AG20443 (cell line): ENCODE measurements around the gene GLUL.

Experiments used
- DNase-seq: peaks from one replicate; pipeline ENCODE4 v3.0.0; 2012; ENCODE audit warnings: low spot score, mixed read lengths

Gene GLUL

DNA sequence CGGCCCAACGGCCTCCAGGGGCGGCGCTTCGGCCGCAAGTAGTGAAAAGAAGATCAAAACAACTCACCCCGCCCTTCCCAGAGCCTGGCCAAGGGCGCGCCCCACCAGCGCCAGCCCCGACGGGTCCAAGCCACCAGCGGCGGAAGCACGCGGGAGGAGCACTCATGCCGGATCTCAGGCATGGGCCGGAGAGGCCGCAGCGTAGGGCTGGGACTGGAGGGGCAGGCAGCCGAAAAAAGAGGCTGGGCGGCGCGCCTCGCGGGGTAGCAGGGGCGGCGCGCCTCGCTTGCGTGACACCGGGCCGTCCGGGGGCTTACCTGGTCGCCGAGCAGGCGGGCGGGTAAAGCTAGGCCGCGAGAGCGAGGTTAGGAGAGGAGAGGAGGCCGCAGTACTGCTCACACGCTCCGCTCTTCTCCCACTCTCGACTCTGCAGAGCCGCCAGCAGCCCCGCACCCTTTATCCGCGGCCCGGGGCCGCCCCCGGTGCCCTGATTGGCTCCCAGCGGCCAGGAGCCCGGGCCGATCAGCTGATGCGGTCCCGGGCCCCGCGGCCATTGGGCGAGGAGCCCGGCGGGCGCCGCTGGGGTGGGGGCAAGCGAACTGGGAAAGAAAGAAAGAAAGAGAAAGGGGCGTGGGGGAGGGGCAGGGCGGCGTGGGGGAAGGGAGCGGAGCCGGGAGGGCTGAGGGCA is at the start of gene GLUL:
Gene GLUL (minus strand): TSS at position 429 of the 688 bp plus-strand sequence. CDS start 3,053 bp downstream, outside the sequence.
- peak; percentile 96 for DNase-seq

DNA sequence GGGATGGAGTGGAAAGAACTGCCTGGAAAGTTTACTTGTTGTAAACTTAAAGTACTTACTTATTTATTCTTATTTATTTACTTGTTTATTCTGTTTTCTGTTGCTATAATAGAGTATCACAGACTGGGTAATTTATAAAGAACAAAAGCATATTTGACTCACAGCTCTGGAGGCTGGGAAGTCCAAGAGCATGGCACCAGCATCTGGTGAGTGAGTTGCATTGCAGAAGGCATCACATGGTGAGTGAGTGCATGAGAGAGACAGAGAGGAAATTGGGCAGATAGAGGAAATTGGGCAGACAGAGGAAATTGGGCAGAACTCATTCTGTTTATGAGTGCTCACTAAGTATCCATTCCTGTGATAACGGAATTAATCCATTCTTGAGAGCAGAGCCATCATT is 46.7 kb upstream of the GLUL start:
- DNase-seq = no peak

DNA sequence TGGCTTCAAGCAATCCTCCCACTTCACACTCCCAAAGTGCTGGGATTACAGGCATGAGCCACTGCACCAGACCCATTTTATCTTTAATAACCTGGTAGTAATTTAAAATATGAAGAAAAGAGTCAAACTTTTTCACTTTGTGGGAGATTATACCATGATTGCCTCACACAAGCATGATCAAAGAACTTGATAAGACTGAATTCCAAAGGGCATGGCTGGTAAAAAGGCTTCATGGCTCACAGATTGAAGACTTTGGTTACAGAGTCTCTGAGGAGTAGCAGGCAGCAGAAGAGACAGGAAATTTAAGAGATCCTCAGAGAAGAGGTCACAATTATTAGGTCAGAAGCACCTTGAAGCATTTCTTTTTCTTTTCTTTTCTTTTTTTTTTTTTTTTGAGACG is 42.0 kb upstream of the GLUL start:
- DNase-seq = no peak

DNA sequence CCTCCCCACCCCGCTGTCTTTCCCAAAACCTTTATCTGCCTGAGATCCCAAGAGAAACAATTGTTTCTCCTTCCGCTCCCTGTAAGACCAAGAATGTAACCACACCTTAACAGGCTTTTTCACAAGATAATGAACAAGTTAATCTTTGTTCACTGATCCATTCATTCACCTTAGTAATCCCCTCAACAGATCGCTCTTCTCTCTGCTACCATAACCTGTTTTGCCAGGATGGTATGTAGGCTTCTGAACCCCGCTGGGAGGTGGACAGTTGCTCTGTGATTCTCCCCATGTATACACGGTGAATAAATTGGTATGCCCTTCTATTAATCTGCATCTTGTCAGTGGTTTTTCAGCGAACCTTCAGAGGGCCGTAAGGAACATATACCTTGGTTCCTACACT is 39.7 kb upstream of the GLUL start:
- no peak for DNase-seq

DNA sequence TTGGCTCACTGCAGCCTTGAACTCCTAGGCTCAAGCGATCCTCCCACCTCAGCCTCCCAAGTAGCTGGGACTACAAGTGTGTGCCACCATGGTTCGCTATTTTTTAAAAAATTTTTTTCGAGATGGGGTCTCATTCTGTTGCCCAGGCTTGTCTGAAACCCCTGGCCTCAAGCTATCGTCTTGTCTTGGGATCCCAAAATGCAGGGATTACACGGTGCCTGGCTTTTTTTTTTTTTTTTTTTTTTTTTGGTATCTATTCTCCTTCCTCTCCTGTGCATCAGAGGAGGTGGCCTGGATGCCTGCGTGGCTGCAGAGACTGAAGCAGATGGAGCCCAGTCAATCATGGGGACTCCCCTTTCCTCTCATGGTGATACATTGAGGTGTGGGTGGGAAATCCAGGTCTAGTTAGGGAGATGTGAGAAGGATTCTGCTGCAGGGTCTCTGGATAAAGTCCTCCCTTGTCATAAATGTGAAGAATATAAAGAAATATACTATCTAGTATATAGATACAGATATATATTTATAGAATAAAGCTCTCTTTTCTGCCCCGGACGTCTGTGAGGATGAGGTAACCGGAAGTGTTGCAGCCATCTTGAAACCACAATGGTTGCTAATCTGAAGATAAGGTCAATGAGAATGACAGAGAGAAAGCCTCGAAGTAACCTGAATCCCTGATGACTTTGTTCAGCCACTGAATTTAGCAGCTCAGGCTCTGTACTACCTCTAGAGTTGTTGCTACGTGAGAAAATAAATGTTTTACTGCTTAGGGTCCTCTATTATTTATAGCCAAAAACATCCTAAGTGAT is 38.9 kb upstream of the GLUL start:
- no peak for DNase-seq

DNA sequence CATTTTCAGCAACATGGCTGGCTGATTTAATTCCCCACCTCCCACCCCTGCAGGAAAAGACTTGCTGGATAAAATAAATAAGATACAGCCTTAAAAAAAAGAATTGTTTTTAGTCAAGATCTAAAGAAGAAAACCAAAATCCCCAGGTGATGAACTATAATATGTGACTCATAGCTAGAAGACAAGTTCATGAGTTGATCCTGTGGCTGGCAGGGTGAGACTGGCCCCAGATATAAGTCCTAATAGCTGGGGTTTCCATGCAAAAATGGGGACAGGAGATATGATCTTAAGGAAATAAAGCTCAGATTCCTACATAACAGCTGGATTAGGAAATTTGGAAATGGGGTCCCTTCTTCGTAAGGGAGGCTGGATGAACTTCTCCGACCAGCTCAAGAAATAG is 36.5 kb upstream of the GLUL start:
- DNase-seq = no peak

DNA sequence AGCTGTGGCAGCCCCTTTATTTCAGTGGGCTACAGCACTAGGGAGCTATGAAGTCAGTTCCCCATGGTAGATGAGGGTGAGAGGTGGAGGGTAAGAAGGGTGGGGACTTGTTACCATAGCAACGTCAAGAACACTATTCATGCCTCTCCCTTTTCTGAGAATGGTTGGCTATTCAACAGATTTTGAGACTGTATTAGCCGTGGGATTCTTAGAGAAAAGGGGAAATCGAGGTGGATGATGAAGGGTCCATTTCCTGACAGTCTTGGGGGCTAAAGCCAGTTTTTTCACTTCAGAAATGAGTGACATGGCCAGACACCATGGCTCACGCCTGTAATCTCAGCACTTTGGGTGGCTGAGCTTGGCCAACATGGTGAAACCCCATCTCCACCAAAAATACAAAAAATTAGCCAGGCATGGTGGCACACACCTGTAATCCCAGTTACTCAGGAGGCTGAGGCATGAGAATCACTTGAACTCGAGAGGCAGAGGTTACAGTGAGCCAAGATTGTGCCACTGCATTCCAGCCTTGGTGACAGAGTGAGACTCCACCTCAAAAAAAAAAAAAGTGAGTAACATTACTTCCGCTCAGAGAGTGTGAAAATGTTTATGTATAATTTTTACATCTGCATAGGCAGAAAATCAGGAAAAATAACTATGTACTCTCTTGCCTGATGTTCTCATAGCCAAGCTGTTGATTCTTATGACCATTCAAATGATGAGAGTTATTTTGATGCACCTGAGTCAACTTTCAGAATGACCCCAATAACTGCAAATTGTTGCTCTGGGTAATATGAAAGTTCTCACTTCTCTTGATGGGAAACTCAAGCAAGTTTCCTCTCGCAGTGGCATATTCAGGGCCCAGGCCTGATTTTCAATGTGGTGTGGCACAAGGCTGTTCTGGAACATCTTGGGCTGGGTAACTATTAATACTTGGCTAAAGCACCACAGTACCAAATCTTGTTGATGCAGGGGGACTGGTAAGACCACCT is 35.1 kb upstream of the GLUL start:
- DNase-seq = no peak

DNA sequence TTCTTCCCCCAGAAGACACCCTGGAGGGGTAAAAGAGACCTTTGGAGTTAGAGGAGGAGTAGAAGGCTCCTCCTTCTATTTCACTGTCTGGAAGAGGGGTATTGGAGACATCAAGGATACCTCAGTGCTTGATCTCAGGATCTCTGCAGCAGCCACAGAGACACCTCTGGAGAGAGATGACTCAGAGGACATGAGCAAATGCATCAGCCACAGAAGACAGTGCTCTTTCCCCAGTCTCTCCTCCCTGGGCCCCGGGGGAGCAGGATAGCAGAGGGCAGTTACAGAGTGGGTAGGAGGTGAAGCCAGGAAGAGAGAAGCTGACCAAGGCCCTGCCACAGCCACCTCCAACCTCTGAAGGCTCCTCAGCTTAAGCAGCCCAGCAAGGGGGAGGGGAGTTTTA is 24.2 kb upstream of the GLUL start:
- DNase-seq = no peak

DNA sequence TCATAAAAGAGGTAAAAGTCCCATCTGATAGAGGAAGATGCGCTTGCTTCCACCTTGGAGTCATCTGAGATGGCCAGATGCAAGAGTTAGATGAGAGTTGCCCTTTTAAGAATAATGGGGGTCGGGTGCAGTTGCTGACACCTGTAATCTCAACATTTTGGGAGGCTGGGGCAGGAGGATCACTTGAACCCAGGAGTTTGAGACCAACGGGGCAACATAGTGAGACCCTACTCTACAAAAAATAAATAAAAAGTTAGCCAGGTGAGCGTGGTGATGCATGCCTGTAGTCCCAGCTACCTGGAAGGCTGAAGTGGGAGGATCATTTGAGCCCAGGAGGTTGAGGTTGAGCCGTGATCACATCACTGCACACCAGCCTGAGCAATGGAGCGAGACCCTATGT is 22.4 kb upstream of the GLUL start:
- DNase-seq = no peak

DNA sequence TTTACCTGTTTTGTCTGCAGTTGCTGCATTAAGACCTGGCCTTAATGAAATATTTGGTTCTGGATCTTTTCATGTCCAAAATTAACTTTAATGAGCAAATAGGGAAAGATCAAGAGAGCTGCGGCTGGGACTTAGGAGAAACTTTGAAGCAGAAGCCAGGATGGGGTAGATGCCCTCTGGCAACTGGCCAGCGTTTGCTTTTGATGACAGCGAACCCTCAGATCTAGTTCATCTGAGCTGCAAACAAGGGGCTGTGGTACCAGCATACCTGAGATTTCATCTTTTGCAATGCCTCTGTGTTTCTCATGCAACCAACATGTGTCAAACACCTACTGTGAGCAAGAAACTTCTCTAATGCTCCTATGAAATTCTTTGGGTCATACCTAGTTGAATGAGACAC is 21.9 kb upstream of the GLUL start:
- DNase-seq = no peak

DNA sequence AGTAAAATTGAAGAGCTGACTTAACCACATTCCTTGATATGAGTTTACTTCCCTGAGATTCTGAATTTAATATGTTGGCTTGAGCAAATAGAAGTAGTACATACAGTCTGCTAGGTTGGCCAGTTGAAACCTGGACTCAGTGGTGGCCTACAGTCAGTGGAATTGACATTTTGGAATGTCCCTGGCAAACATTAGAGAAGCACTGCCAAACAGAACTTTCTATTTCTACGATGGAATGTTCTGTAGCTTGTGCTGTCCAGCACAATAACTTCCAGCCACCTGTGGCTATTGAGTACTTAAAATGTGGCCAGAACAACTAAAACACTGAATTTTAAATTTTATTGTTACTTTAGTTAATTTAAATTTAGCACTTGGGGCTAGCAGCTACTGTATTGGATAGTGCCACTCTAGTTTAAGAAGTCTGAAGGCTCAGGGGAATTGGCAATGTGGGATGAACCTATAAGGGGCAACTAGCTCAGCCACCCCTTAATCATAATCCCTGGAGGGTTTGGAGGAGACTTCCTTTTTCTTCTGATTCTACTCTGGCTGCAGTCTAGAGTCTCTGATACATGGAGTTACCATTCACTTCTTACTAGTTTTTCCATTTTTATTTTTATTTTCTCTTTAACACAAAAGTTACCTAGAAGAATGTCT is 19.2 kb upstream of the GLUL start:
- DNase-seq = no peak

DNA sequence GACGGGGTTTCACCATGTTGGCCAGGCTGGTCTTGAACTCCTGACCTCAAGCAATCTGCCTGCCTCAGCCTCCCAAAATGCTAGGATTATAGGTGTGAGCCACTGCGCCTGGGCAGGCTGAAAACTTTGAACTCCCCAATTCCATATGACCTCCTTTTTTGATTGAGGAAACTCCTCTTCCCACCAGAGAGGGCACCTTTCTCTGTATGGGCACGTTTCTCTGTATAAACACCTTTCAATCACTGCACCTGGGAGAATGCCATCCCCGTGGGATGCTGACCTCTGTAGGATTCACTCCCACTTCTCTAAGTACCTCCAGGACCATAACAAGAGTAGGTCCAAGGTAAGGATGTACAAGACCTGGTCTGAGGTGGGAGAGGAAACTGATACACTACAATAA is 18.5 kb upstream of the GLUL start:
- DNase-seq = no peak

DNA sequence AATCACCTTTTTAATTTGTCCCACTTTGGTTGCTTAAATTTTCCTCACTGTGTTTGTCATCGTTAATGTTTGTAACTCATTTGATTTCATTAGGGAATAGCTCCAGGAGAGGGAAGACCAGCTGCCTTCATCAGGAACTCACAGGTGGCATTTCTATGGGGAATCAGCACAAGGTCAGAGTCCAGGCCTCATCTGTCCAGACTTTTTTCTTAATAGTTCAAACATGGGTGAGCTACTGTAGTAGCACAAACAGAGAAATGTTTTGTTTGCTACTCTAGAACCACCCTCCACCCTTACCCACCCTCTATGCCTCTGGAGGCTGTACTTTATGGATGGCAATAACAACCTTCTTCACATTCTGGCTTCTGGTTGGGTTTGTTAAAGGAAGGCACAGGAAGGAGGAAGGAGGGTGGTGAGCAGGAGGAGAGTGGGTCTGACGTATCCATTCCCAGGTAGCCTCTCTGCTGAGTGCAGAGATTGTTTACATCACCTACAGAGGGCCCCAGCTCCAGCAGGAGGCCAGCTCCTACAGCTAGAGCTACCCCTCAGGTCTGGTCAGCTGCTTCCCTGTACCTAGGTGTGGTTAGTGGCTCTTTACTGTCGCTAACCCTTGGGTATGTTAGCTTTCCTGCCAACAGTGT is 17.0 kb upstream of the GLUL start:
- DNase-seq = no peak

DNA sequence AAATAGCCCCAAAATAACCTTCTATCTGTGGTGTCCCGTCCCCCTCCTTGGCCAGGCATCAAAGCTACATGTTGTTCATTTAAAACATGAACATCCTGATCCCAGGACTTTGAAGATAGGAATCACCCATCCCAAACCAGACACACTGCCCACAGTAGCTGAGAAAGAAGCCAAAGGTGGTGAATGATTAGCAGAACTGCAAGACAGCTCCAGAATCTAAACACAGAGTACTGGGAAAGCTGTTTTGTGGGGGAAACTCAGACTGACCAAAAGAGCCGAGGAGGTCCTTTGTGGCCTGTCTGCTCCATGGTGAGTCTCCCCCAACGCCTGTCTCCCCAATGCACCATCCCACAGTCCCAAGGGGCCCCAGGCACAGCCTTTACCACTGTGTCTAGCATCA is 16.1 kb upstream of the GLUL start:
- DNase-seq = no peak

DNA sequence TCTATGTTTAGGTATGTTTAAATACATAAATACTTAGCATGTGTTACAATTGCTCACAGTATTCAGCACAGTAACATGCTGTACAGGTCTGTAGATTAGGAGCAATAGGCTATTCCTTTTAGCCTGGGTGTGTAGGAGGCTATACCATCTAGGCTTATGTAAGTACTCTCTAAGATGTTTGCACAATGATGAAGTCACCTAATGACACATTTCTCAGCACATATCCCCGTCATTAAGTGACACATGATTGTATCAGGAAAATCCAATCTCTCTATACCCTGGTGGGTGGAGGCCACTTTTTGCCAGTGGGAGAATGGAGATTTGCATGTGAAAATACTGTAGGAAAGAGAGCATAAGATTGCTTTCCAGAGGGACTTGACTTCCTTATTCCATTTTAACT is 14.4 kb upstream of the GLUL start:
- DNase-seq = no peak

DNA sequence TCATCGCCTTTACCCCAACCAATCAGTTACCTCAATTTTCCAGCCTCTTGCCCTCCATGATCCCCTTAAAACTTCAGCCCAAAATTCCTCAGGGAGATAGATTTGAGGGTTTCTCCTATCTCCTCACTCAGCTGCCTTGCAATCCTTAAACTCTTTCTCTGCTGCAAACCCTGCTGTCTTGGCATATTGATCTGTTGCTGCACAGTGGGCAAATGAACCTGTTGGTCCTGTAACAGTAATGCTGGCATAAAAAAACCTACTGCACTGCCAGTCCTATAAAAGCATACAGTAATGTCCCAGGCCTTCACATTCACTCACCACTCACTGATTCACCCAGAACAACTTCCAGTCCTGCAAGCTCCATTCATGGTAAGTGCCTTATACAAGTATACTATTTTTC is 14.0 kb upstream of the GLUL start:
- no peak for DNase-seq

DNA sequence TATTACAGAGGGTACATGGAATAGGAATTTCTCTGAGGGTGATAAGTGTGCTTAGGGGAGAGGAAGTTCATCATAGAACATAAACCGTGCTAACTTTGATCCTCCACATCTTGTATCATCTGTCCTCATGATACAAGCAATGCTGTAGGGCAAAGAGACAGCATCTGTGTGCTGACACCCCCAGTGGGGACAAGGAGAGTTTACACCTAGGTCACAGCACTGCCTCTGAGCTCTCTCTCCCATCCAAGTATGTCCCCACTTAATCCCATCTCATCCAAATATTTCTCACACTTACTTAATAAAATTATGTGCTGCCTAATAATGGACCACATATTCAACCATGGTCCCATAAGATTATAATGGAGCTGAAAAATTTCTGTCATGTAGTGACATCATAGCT is 13.2 kb upstream of the GLUL start:
- DNase-seq = no peak

DNA sequence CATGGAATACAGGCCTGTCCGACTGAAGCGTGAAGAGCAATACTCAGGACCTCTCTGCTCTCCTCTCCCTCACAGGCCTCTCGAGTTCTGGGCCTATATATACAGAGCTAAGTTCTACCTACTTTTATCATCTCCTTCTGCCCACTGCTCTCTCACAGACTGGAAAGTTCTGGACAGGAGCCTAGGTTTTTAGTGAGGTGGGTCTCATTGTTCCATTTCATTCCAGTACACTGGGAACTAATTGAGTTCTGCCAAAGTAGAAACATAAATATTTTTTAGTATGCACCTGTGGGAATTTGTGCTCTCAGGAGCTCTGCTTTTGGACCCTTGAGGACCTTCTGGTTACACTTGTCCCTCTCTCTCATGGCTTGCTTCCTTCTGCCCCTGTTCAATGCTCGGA is 9.0 kb upstream of the GLUL start, which contains the start of gene TEDDM1:
Gene TEDDM1 (minus strand): TSS at position 101 of the 400 bp plus-strand sequence. CDS start 182 bp downstream, outside the sequence.
- no peak for DNase-seq

DNA sequence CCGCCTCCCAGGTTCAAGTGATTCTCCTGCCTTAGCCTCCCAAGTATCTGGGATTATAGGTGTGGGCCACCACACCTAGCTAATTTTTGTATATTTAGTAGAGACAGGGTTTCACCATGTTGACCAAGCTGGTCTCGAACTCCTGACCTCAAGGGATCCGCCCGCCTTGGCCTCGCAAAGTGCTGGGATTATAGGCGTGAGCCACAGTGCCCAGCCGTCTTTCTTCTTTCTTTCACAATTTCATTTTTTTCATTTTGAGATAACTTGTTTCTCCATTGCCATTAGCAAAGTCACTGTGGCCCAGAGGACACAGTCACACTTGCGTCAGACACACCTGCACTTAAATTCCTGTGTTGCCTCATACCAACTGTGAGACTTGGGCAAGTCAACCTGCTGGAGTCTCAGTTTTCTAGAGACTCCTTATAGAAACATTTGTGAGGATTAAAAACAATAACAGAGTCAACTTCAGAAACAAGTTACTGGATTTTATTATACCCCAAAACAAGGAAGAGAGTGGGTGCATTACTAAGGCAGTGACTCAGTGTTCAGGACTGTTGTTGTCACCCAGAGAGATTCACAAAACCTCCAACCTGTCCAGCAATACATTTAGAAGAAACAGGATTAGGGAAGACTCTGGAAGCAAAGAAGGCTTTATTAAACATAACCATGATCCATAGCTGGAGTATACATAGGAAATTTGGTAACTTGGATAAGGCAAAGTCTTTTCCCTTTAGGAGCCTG is 6.2 kb upstream of the GLUL start:
- no peak for DNase-seq

DNA sequence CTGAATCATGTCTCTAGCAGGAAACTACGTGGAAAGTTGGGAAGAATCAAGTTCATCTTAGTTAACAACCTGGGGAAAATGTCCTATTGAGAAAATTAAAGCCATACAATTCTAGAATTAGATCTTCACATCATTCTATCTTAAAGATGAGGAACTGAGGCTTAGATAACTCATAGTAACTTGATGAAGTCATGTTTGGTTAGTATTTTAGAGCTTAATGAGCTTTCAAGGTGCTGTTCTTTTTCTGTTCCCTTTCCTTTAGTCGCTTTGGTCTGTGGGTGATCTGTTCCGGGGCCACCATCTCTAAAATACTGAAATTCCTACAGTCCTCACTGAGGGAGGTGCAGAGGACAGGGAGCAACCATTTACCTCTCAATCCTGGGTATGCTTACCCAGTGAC is 4.3 kb upstream of the GLUL start:
- DNase-seq = no peak
